ENCODE measurements around the gene MPG.

Gene MPG

DNA sequence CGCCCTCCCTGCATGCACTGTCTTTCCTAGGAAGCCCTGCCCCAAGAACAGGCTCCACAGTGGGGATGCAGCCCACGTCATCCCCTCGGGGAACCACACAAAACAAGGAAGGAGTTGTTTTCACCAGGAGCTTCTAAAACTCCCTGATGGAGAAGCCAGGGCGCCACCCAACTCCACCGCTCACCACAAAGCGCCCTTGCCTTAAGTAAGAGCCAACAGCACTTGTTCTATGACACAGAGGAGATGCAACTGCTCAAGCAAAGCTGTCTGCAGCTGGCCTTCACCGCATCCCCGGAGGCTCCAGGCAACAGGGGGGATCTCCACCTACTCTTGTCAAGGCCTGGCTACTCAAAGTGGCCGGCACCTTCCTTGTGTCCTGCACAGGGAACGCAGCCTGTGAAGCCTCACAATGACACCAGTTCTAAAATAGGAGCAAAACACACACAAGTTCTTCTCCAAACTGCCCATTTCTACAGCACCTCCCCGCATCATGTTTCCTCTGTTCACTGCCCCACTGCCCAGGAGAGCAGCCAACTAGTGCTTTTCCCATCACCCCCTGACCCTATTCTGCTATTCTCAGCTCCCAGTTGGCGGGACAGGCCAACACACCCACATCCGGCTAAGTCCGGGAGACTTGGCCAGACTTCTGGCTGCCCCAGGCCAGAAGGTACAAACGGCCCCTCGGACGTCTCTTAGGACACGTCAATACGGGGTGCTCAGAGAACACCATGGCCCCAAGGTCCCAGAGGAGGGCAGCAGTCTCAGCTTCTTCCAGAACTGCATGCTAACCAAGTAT is 24.2 kb downstream of the MPG start:
- Histone ChIP-seq H3K36me3 (ENCODE audit: control insufficient read depth, low read length) (peaks cover 32% of the 10 kb centered on the region), H3F3A (ENCODE audit: control insufficient read depth, insufficient read depth) (no peaks in the 10 kb centered on the region), H3K27me3 (ENCODE audit: control insufficient read depth, low read length) (no peaks in the 10 kb centered on the region), H3K79me2 (ENCODE audit: control insufficient read depth, low read length) (no peaks in the 10 kb centered on the region), H3K27ac (ENCODE audit: low read depth, low read length) (no peak overlapping the region), H3K4me2 (ENCODE audit: low read length) (no peak overlapping the region), H4K20me1 (ENCODE audit: control insufficient read depth, insufficient read depth, low read depth, low read length) (no peaks in the 10 kb centered on the region), H3K4me1 (ENCODE audit: control insufficient read depth, low read length) (no peaks in the 10 kb centered on the region), H3K4me3 (ENCODE audit: low read length) (no peak overlapping the region), H3K9me2 (replicated peaks; ENCODE audit: control insufficient read depth, low read length) (no peaks in the 10 kb centered on the region), H3K9me3 (ENCODE audit: control insufficient read depth, insufficient read depth, low read length) (no peaks in the 10 kb centered on the region)
- no peak for TF ChIP-seq CTCF (IDR thresholded peaks at IDR 0.05; ENCODE audit: low read depth, low read length, poor library complexity, severe bottlenecking)
- no peak for TF ChIP-seq EZH2phosphoT487 (IDR thresholded peaks at IDR 0.05; ENCODE audit: borderline replicate concordance, low read length)

GRCh38 chr16:104355-104754 is 26.3 kb downstream of the MPG start:
- Histone ChIP-seq H3K36me3 (ENCODE audit: control insufficient read depth, low read length) (peaks cover 33% of the 10 kb centered on the region), H3K4me3 (ENCODE audit: low read length) (no peak overlapping the region), H3K27me3 (ENCODE audit: control insufficient read depth, low read length) (no peaks in the 10 kb centered on the region), H3K4me1 (ENCODE audit: control insufficient read depth, low read length) (no peaks in the 10 kb centered on the region), H3K9me2 (replicated peaks; ENCODE audit: control insufficient read depth, low read length) (no peaks in the 10 kb centered on the region), H3F3A (ENCODE audit: control insufficient read depth, insufficient read depth) (peaks cover 11% of the 10 kb centered on the region; the same call in 1 of the 2 replicates), H3K79me2 (ENCODE audit: control insufficient read depth, low read length) (no peaks in the 10 kb centered on the region), H3K27ac (ENCODE audit: low read depth, low read length) (no peak overlapping the region), H3K4me2 (ENCODE audit: low read length) (no peak overlapping the region), H3K9me3 (ENCODE audit: control insufficient read depth, insufficient read depth, low read length) (no peaks in the 10 kb centered on the region), H4K20me1 (ENCODE audit: control insufficient read depth, insufficient read depth, low read depth, low read length) (no peaks in the 10 kb centered on the region)
- TF ChIP-seq EZH2phosphoT487 (IDR thresholded peaks at IDR 0.05; ENCODE audit: borderline replicate concordance, low read length): no peak
- no peak for TF ChIP-seq CTCF (IDR thresholded peaks at IDR 0.05; ENCODE audit: low read depth, low read length, poor library complexity, severe bottlenecking)

- no peak overlapping the region for H3K27ac ChIP-seq (ENCODE audit: low read depth, low read length)
- H3K4me1 ChIP-seq (ENCODE audit: control insufficient read depth, low read length): no peaks in the 10 kb centered on the region
- no peaks in the 10 kb centered on the region for H3K9me2 ChIP-seq (replicated peaks; ENCODE audit: control insufficient read depth, low read length)
- peaks cover 11% of the 10 kb centered on the region; the same call in 1 of the 2 replicates for H3F3A ChIP-seq (ENCODE audit: control insufficient read depth, insufficient read depth)
- H3K36me3 ChIP-seq (ENCODE audit: control insufficient read depth, low read length): peaks cover 35% of the 10 kb centered on the region
- TF ChIP-seq CTCF (IDR thresholded peaks at IDR 0.05; ENCODE audit: low read depth, low read length, poor library complexity, severe bottlenecking): no peak
- no peak for TF ChIP-seq EZH2phosphoT487 (IDR thresholded peaks at IDR 0.05; ENCODE audit: borderline replicate concordance, low read length)
- H3K4me2 ChIP-seq (ENCODE audit: low read length): no peak overlapping the region
- no peaks in the 10 kb centered on the region for H3K79me2 ChIP-seq (ENCODE audit: control insufficient read depth, low read length)
- no peak overlapping the region for H3K4me3 ChIP-seq (ENCODE audit: low read length)
- no peaks in the 10 kb centered on the region for H3K9me3 ChIP-seq (ENCODE audit: control insufficient read depth, insufficient read depth, low read length)
- no peaks in the 10 kb centered on the region for H3K27me3 ChIP-seq (ENCODE audit: control insufficient read depth, low read length)
- H4K20me1 ChIP-seq (ENCODE audit: control insufficient read depth, insufficient read depth, low read depth, low read length): no peaks in the 10 kb centered on the region
Measured at GRCh38 chr16:104928-105327, 26.9 kb downstream of the MPG start.

Data from DOHH2 (cell line).